Measurements from ENCODE around the gene OR11A1.

DNA sequence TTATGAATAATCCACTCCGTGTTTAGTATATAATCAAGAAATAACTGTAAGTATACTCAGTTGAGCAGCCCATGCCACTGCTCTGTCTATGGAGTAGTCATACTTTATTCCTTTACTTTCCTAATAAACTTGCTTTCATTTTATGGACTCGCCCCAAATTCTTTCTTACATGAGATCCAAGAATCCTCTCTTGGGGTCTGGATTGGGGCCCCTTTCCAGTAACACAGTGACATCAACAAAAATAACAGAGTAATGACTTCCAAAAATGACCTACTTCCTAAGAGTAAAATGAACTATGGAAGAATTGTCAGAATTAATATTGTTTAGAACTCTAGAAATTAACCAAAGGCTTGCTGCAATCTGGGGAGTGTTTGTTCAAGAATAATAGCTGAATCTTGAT lies 8.9 kb upstream of the OR11A1 start:
- no peak for TF ChIP-seq POLR2A (IDR thresholded peaks at IDR 0.05)
- TF ChIP-seq, protein P1, sequence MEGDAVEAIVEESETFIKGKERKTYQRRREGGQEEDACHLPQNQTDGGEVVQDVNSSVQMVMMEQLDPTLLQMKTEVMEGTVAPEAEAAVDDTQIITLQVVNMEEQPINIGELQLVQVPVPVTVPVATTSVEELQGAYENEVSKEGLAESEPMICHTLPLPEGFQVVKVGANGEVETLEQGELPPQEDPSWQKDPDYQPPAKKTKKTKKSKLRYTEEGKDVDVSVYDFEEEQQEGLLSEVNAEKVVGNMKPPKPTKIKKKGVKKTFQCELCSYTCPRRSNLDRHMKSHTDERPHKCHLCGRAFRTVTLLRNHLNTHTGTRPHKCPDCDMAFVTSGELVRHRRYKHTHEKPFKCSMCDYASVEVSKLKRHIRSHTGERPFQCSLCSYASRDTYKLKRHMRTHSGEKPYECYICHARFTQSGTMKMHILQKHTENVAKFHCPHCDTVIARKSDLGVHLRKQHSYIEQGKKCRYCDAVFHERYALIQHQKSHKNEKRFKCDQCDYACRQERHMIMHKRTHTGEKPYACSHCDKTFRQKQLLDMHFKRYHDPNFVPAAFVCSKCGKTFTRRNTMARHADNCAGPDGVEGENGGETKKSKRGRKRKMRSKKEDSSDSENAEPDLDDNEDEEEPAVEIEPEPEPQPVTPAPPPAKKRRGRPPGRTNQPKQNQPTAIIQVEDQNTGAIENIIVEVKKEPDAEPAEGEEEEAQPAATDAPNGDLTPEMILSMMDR (IDR thresholded peaks at IDR 0.05) = no peak
- TF ChIP-seq EP300 (IDR thresholded peaks at IDR 0.05; ENCODE audit: low read depth) = no peak

Measured in transverse colon (tissue), 3 donors.